Measurements from ENCODE around the gene LRRC27. TPM values are rescaled to one million over a fixed set of nuclear protein-coding genes. Genes with fewer than 3 reads are reported as not detected.
A peak's percentile ranks its signal among the peaks of the same experiment; 100 is the strongest.

LRRC27 gene
- total and polyA plus RNA-seq, 2 of the 4 experiments (the other 2 are of a cell fraction): 3.8 to 5.3 TPM

DNA sequence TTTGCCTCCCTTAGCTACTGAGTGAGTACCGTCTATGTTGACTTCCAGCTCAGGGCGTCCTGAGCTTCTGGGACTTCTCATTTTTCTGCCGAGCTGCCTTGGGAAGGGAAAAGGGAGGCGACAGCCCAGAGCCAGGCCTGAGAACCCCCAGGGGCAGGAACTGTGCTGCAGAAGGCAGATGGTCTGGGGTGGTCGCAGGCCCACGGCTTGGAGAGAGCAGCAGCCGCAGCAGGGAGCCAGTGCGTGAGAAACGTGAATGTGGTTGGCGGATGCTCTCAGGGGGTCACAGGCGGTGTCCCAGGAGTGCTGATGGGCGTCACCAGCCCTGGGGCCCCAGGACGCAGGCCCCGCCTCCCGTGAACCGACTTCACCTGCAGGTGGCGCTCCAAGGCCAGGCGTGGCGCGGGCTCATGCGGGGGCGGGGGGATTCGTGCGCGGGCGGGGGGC lies 55.8 kb downstream of the LRRC27 start:
- Histone ChIP-seq H2BK120ac (ENCODE audit: low read depth, low read length) (no peak overlapping the region), H3K14ac (replicated peaks; ENCODE audit: low read depth, low read length) (no peak overlapping the region), H4K91ac (ENCODE audit: insufficient read depth, low read depth, low read length) (no peak overlapping the region), H3K56ac (ENCODE audit: extremely low read depth, insufficient read depth, low read length) (no peak overlapping the region), H3K4me1 (ENCODE audit: control insufficient read depth, insufficient read depth, low read length) (peaks cover 2% of the 10 kb centered on the region; the same call in 1 of the 2 replicates), H3K79me1 (ENCODE audit: low read depth in 1 of 2, low read length in 2 of 2) (no peaks in the 10 kb centered on the region), H3K9ac (ENCODE audit: low read depth, low read length) (0 out of 2 replicates have a peak overlapping the region, but pooled peaks have one; percentile 2), H3K18ac (ENCODE audit: low read depth, low read length) (no peak overlapping the region), H4K5ac (ENCODE audit: low read depth, low read length) (no peak overlapping the region; the same call in 1 of the 2 replicates), H4K20me1 (ENCODE audit: insufficient read depth, low read length) (no peaks in the 10 kb centered on the region), H2AFZ (replicated peaks; ENCODE audit: low read length, poor library complexity) (peak overlapping the region; percentile 89), H3K9me1 (ENCODE audit: insufficient read depth, low read length) (peaks cover under 1% of the 10 kb centered on the region; the same call in 1 of the 2 replicates), H3K27me3 (ENCODE audit: control insufficient read depth, insufficient read depth, low read length) (peaks cover 5% of the 10 kb centered on the region; the same call in 1 of the 2 replicates), H2BK15ac (ENCODE audit: low read depth, low read length) (no peak overlapping the region), H2BK20ac (ENCODE audit: low read depth, low read length) (no peak overlapping the region), H3K36me3 (ENCODE audit: control insufficient read depth, insufficient read depth, low read length) (no peaks in the 10 kb centered on the region), H2AK9ac (replicated peaks; ENCODE audit: low read depth, low read length, poor library complexity) (peak overlapping the region; percentile 31), H3K9me3 (ENCODE audit: control insufficient read depth, insufficient read depth, low read length) (no peaks in the 10 kb centered on the region; the same call in 1 of the 2 replicates), H3K23ac (ENCODE audit: low read depth, low read length) (no peak overlapping the region), H2BK5ac (ENCODE audit: low read depth, low read length, poor library complexity, severe bottlenecking) (no peak overlapping the region), H4K8ac (ENCODE audit: low read depth in 2 of 2, low read length in 2 of 2) (peak overlapping the region in 1 of 2 experiments; percentile 66; a peak in 1 of 4 replicates), H3K4ac (ENCODE audit: low read depth, low read length) (no peak overlapping the region), H3K4me2 (ENCODE audit: low read depth, low read length) (peak overlapping the region; percentile 40; the same call in 1 of the 2 replicates), H3K4me3 (ENCODE audit: insufficient read depth, low read depth, low read length) (no peak overlapping the region), H3K27ac (ENCODE audit: insufficient read depth, low read length) (no peak overlapping the region), H2AK5ac (ENCODE audit: low read depth, low read length) (no peak overlapping the region)
- in situ Hi-C loops (cut with MboI; ENCODE audit: low sequenced_read_pairs) (no loop called here), intact Hi-C loops (cut with micrococcal nuclease) (loop anchor here (1.0 kb wide), 1 partner anchor 66 kb away; no protein-coding TSS in a partner anchor), dilution Hi-C loops (cut with HindIII; ENCODE audit: low sequenced_read_pairs, unreplicated experiment) (no loop called here)
- DNase-seq (peak; percentile 36), ATAC-seq (ENCODE audit: low read depth) (peak; percentile 78)
- ChIA-PET CTCF (interaction anchor here (0.7 kb wide), 1 partner anchor 12 kb away, joined by 3 read pairs; no protein-coding TSS in a partner anchor), POLR2A (ENCODE audit: unreplicated experiment) (no interaction called here)
- WGBS, 2 experiments (ENCODE audit: extremely low coverage in 2 of 2, insufficient read length in 1 of 2): 9% methylated on average over 9 of the region's 26 CpGs; no CpG with 5 or more reads in 1 of the 2 experiments
- no TSS peak for BruUV-seq (replicated peaks)
- TF ChIP-seq MAZ (IDR thresholded peaks at IDR 0.05; ENCODE audit: borderline replicate concordance, low read depth, low read length): peak; percentile 86; the same call in 1 of the 2 replicates
- TF ChIP-seq BHLHE40 (IDR thresholded peaks at IDR 0.05; ENCODE audit: low read depth, low read length): peak; percentile 64
- TF ChIP-seq RAD21 (IDR thresholded peaks at IDR 0.05; ENCODE audit: low read length): peak; percentile 65
- TF ChIP-seq, protein P1, sequence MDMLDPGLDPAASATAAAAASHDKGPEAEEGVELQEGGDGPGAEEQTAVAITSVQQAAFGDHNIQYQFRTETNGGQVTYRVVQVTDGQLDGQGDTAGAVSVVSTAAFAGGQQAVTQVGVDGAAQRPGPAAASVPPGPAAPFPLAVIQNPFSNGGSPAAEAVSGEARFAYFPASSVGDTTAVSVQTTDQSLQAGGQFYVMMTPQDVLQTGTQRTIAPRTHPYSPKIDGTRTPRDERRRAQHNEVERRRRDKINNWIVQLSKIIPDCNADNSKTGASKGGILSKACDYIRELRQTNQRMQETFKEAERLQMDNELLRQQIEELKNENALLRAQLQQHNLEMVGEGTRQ (IDR thresholded peaks at IDR 0.05; ENCODE audit: low read depth, low read length): no peak
- TF ChIP-seq FOS (IDR thresholded peaks at IDR 0.05; ENCODE audit: low read depth, low read length): no peak
- peak; percentile 55 for TF ChIP-seq SMC3 (IDR thresholded peaks at IDR 0.05; ENCODE audit: low read depth, low read length)
- no peak for TF ChIP-seq MAFK (IDR thresholded peaks at IDR 0.05; ENCODE audit: low read depth, low read length)
- TF ChIP-seq, protein P2, sequence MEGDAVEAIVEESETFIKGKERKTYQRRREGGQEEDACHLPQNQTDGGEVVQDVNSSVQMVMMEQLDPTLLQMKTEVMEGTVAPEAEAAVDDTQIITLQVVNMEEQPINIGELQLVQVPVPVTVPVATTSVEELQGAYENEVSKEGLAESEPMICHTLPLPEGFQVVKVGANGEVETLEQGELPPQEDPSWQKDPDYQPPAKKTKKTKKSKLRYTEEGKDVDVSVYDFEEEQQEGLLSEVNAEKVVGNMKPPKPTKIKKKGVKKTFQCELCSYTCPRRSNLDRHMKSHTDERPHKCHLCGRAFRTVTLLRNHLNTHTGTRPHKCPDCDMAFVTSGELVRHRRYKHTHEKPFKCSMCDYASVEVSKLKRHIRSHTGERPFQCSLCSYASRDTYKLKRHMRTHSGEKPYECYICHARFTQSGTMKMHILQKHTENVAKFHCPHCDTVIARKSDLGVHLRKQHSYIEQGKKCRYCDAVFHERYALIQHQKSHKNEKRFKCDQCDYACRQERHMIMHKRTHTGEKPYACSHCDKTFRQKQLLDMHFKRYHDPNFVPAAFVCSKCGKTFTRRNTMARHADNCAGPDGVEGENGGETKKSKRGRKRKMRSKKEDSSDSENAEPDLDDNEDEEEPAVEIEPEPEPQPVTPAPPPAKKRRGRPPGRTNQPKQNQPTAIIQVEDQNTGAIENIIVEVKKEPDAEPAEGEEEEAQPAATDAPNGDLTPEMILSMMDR (conservative IDR thresholded peaks at IDR 0.05; ENCODE audit: low read depth, low read length): peak; percentile 69
- TF ChIP-seq RCOR1 (IDR thresholded peaks at IDR 0.05; ENCODE audit: insufficient replicate concordance, low read length): no peak
- TF ChIP-seq POLR2A (IDR thresholded peaks at IDR 0.05; ENCODE audit: low read depth, low read length): no peak
- TF ChIP-seq RFX5 (IDR thresholded peaks at IDR 0.05; ENCODE audit: low read depth, low read length): no peak
